Measurements from ENCODE around the gene TBC1D19. TPM values are rescaled to one million over a fixed set of nuclear protein-coding genes. Genes with fewer than 3 reads are reported as not detected.

TBC1D19 gene
- total and polyA plus RNA-seq, 2 donors (not counting 1 experiment from before 2014, with no cell fraction given) = 1.8 to 11.0 TPM

DNA sequence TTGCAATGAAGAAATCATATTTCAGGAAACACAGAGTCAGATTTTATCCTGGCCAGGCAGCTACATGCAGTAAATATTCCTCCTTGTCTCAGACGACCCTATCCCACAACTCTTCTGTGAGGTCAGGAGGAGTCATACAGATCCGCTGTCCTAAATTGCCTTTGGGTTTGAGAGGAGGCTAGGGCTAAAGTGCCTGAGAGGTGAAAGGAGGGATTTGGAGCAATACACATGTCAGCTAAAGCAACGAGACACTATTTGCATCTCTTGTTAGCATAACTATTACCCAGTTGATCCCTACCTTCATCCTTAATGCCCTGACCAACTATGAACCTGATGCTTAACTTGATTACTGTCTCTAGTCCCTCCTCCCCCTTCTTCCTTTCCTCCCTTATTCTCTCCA lies 98.6 kb downstream of the TBC1D19 start:
- DNase-seq (no peak), ATAC-seq (ENCODE audit: low read depth) (no peak)
- Mint-ChIP-seq H3K4me3 (no peak overlapping the region), H3K9me3 (ENCODE audit: insufficient read depth) (peaks cover 17% of the 10 kb centered on the region), H3K4me1 (no peaks in the 10 kb centered on the region), H3K27me3 (no peaks in the 10 kb centered on the region), H3K27ac (no peak overlapping the region)
- POLR2A ChIA-PET = no interaction called here
- no peaks in the 10 kb centered on the region for H3K79me2 ChIP-seq (ENCODE audit: control insufficient read depth, insufficient read depth, low read length)
- H3K9ac ChIP-seq (ENCODE audit: low read length) = no peak overlapping the region
- CTCF ChIA-PET = interaction anchor here (0.6 kb wide), 1 partner anchor 185 kb away, joined by 3 read pairs; no protein-coding TSS in a partner anchor
- H3K27ac ChIP-seq (ENCODE audit: low read length in 2 of 2) = no peak overlapping the region
- H3K4me1 ChIP-seq (ENCODE audit: control insufficient read depth in 2 of 2, insufficient read depth in 2 of 2, low read length in 2 of 2) = no peaks in the 10 kb centered on the region
- 100% methylated on average over 2 of the region's 3 CpGs for WGBS (ENCODE audit: insufficient coverage)
- H3K4me2 ChIP-seq (replicated peaks; ENCODE audit: low read depth, low read length, poor library complexity, severe bottlenecking) = no peak overlapping the region
- no peak overlapping the region for H3K4me3 ChIP-seq (ENCODE audit: control extremely low read depth in 1 of 5, extremely low read depth in 1 of 5, insufficient read depth in 1 of 5, low read depth in 2 of 5, low read length in 4 of 5)
- no peaks in the 10 kb centered on the region for H4K20me1 ChIP-seq (ENCODE audit: control insufficient read depth, insufficient read depth, low read length, poor library complexity, severe bottlenecking)
- H3K36me3 ChIP-seq (replicated peaks in 1 of 2; ENCODE audit: control extremely low read depth in 1 of 2, control insufficient read depth in 1 of 2, extremely low read depth in 1 of 2, insufficient read depth in 2 of 2, low read length in 1 of 2) = peaks cover 0 to 3% of the 10 kb centered on the region in 2 experiments
- TF ChIP-seq EZH2 (IDR thresholded peaks at IDR 0.05; ENCODE audit: borderline replicate concordance, insufficient read depth, low read depth, low read length, poor library complexity, severe bottlenecking) = no peak
- TF ChIP-seq, protein P1, sequence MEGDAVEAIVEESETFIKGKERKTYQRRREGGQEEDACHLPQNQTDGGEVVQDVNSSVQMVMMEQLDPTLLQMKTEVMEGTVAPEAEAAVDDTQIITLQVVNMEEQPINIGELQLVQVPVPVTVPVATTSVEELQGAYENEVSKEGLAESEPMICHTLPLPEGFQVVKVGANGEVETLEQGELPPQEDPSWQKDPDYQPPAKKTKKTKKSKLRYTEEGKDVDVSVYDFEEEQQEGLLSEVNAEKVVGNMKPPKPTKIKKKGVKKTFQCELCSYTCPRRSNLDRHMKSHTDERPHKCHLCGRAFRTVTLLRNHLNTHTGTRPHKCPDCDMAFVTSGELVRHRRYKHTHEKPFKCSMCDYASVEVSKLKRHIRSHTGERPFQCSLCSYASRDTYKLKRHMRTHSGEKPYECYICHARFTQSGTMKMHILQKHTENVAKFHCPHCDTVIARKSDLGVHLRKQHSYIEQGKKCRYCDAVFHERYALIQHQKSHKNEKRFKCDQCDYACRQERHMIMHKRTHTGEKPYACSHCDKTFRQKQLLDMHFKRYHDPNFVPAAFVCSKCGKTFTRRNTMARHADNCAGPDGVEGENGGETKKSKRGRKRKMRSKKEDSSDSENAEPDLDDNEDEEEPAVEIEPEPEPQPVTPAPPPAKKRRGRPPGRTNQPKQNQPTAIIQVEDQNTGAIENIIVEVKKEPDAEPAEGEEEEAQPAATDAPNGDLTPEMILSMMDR (IDR thresholded peaks at IDR 0.05) = no peak
- no peaks in the 10 kb centered on the region for H3K27me3 ChIP-seq (replicated peaks in 1 of 4; ENCODE audit: control extremely low read depth in 1 of 4, control insufficient read depth in 3 of 4, insufficient read depth in 4 of 4, low read length in 3 of 4)
- H3K9me3 ChIP-seq (ENCODE audit: control extremely low read depth in 1 of 3, control insufficient read depth in 2 of 3, insufficient read depth in 1 of 3, low read length in 2 of 3) = peaks cover 2 to 27% (median 18%) of the 10 kb centered on the region in 3 donors
- H2AFZ ChIP-seq (ENCODE audit: insufficient read depth, low read depth, low read length, poor library complexity, severe bottlenecking) = no peak overlapping the region
- intact Hi-C loops (cut with micrococcal nuclease) = no loop called here

DNA sequence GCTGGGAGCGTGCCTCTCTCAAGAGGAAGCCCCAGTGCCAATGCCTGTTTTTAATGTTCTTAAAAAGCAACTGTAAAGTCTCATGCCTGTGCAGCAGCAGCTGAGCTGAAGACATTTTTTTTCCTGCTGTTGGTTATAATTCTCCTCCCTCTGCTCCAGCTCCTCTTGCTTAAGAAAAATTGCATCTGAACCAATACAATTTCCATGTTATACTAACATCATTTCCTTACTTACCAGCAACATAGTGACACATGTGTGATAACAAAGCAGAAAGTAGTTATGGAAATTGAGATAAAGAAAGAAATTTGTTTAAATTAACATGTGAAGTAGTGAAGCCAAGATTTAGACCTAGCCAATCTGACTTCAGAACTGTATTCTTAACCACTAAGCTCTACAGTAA lies 101.4 kb downstream of the TBC1D19 start:
- Mint-ChIP-seq H3K27ac (no peak overlapping the region), H3K9me3 (ENCODE audit: insufficient read depth) (peaks cover 2% of the 10 kb centered on the region), H3K4me3 (no peak overlapping the region), H3K27me3 (no peaks in the 10 kb centered on the region), H3K4me1 (no peaks in the 10 kb centered on the region)
- intact Hi-C loops (cut with micrococcal nuclease) = no loop called here
- ATAC-seq (ENCODE audit: low read depth) = no peak
- H3K4me2 ChIP-seq (replicated peaks; ENCODE audit: low read depth, low read length, poor library complexity, severe bottlenecking) = no peak overlapping the region
- WGBS (ENCODE audit: insufficient coverage) = 100% methylated on average over 1 of the region's 1 CpG
- TF ChIP-seq, protein P1 (IDR thresholded peaks at IDR 0.05) = no peak
- no peak for TF ChIP-seq EZH2 (IDR thresholded peaks at IDR 0.05; ENCODE audit: borderline replicate concordance, insufficient read depth, low read depth, low read length, poor library complexity, severe bottlenecking)
- H3K27me3 ChIP-seq (replicated peaks in 1 of 4; ENCODE audit: control extremely low read depth in 1 of 4, control insufficient read depth in 3 of 4, insufficient read depth in 4 of 4, low read length in 3 of 4) = no peaks in the 10 kb centered on the region
- POLR2A ChIA-PET = no interaction called here
- no peak for DNase-seq
- H3K36me3 ChIP-seq (replicated peaks in 1 of 2; ENCODE audit: control extremely low read depth in 1 of 2, control insufficient read depth in 1 of 2, extremely low read depth in 1 of 2, insufficient read depth in 2 of 2, low read length in 1 of 2) = peaks cover 0 to 3% of the 10 kb centered on the region in 2 experiments
- H2AFZ ChIP-seq (ENCODE audit: insufficient read depth, low read depth, low read length, poor library complexity, severe bottlenecking) = no peak overlapping the region
- no peaks in the 10 kb centered on the region for H3K4me1 ChIP-seq (ENCODE audit: control insufficient read depth in 2 of 2, insufficient read depth in 2 of 2, low read length in 2 of 2)
- H3K9ac ChIP-seq (ENCODE audit: low read length) = no peak overlapping the region
- no peak overlapping the region for H3K27ac ChIP-seq (ENCODE audit: low read length in 2 of 2)
- H3K4me3 ChIP-seq (ENCODE audit: control extremely low read depth in 1 of 5, extremely low read depth in 1 of 5, insufficient read depth in 1 of 5, low read depth in 2 of 5, low read length in 4 of 5) = no peak overlapping the region
- no peaks in the 10 kb centered on the region for H3K79me2 ChIP-seq (ENCODE audit: control insufficient read depth, insufficient read depth, low read length)
- H4K20me1 ChIP-seq (ENCODE audit: control insufficient read depth, insufficient read depth, low read length, poor library complexity, severe bottlenecking) = no peaks in the 10 kb centered on the region
- peaks cover 1 to 7% (median 5%) of the 10 kb centered on the region in 3 donors for H3K9me3 ChIP-seq (ENCODE audit: control extremely low read depth in 1 of 3, control insufficient read depth in 2 of 3, insufficient read depth in 1 of 3, low read length in 2 of 3)
- CTCF ChIA-PET = no interaction called here
